HG03442 (cell line): ENCODE results near the gene PALS1.

Source experiments
- ATAC-seq: cut with Tn5 transposase; IDR thresholded peaks from one replicate; pipeline ENCODE4 v1.9.1; 2021; ENCODE audit warnings: mild to moderate bottlenecking, moderate library complexity; ENCODE audit not compliant: unreplicated experiment

PALS1 gene

DNA sequence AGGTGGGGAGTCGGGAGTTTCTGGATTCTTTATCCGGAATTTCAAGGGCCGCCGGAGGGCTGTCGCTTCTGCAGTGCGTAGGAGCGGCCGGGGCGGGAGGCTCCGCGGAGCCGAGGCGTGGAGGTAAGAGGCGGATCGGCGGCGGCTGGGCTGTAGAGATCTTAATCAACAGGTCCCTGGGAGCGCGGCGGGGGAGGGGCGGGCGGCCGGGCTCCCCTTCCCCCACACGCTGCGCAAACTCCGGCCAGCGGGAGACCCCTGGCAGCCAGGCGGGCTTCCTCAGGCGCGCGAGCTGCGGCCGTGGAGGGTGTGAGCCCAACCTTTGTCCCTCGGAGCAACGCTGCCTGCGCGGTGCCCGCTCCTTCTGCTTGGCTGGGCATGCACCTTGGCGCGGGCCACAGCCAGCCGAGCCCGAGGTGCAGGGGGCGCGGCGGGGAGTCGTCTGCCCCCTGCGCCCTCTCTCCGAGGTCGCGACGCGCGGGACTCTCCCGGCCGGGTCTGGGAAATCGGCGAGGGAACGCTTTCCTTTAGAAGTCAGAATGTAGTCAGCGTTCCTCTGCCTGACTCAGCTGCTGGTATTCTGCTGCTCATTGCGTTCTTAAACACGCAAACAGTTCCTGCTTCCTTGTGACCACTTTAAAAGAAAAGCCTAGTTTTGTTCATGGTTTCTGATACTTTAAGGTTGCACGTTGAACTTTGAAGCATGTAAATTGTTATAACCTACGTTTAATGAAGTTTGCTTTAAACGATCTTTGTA is at the start of gene PALS1:
PALS1 (plus strand) TSS at position 25 of the 757 bp plus-strand sequence. CDS start 37,736 bp downstream, outside the sequence.
- ATAC-seq: peak; percentile 36

DNA sequence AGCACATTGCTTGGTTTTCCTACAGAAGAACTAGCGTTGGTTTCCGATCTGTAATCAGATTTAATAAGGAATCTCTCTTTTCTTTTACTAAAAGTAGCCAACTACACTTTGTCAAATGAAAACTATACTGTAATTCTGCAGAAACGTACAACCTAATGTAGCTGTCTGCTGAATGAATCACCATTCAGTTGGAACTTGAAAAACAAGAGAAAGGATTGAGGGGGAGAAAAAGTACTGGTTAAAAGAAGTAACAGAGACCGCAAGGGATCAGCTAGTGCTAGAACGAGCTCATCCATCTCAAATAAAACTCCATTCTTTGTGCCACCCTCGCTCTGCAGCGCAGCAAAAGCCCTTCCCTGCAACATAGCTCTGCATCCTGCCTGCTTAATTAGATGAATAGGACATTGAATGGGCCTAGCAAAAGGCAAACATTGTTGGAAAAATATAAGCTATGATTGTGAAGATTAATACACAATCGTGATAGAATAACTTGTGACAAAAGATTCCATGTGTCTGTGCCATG is 49.4 kb upstream of the PALS1 start:
- ATAC-seq: no peak

DNA sequence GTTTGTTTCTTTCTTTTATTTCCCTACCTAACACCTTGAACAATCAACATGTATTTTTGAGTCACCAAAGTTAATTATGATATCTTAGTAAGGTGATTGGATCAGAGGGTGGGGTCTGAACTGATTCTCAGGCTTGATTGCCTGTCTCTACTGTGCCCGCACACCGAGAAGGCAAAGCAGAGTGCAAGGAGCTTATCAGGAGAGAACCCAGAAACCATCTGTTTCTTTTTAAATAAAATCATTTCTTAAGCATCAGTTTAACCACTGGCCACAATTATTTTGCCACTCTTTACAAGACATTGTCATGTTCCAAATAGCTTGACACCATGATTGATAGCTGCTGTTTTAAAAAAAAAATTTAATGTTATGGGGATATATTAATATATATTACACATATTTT is 48.9 kb upstream of the PALS1 start:
- ATAC-seq: no peak

DNA sequence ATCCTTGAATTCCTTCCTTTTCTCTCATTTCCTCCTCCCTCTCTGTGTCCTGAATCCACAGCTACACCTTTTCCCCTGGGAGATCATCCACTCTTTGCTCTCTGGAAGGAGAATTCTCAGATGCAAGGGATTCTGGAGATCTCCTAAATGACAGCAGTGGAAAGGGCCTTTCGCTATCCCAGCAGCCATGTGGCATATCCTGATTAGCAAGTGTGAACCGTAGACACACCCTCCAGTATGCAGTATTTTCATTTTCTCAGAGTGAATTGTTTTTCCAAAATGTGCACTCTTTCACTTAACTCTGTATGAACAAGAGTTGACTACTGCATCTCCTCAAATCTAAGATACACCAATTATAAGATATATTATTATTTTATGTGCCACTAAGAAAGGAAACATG is 46.0 kb upstream of the PALS1 start:
- ATAC-seq: no peak

DNA sequence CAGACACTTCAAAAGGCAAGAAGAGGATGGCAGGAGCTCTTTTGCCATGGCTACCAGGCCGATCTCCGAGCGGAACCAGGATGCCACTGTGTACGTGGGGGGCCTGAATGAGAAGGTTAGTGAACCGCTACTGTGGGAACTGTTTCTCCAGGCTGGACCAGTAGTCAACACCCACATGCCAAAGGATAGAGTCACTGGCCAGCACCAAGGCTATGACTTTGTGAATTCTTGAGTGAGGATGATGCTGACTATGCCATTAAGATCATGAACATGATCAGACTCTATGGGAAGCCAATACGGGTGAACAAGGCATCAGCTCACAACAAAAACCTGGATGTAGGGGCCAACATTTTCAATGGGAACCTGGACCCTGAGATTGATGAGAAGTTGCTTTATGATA is 42.2 kb upstream of the PALS1 start:
- no peak for ATAC-seq

DNA sequence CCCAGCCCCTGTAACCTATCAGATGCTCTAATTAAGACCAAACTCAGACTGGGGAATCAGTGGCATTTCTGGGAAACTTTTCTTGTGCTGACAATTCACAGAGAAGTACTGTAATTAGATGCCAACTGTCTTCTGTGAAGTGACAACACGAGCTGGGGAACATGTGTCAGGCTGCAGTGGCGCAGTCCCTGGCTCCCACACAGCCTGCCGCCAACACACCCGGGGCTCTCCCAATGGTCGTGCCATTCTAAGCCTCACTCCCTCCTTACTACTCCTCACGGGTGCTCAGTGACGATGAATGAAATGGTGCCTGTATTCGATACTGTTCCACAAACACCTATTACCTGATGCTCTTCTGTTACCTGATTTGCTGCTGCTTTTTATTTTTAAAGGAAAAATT is 33.4 kb upstream of the PALS1 start:
- no peak for ATAC-seq

DNA sequence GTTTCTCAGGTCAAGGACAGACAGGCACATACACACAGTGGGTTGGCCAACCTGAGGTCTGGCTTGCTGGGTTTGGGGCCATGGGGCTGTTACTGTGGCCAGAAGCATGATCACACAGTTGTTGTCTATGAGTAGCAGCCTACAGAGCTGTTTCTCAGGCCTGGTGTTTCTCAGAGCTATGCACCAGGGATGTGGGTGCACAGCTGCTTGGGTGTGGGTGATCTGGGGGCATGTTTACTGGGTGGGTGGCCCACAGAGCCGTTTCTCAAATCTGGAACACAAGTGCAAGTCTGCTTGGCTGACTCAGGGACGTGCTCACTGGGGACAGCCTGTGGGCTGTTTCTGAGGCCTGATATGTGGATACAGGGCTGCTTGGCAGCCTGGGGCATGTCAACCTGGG is 23.1 kb upstream of the PALS1 start:
- no peak for ATAC-seq

DNA sequence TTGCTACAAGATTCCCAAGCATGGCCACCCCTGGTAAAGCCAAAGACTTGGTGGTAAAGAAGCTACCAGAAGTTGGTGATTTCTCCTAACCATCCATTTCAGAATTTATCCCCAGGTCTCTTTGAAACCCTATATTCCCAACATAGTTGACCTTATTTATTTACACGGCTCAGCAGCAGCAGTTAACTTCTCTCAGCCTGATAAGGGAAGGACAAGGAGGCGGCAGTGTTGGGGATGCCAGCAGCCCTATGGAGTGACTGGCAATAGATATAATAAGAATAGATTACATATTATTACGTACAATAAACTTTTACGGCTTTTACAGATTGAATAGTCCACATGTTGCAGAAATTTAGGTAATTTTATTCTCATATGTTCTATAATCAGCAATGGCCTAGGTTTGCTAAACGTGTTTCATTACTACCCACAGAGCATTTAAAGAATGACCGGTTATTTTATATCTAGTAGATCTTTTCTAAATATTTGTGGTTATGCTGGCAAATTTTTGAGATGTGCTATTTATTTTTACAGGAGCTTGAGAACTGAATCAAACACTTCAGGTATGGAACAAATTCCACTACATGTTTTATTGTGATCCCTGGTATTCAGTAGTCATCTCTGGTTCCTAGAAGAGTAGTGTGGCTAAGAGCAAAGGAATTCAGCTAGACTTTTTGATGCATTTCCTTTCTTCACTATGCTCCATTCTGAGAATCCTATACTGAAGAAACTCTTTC is 19.8 kb upstream of the PALS1 start:
- no peak for ATAC-seq

DNA sequence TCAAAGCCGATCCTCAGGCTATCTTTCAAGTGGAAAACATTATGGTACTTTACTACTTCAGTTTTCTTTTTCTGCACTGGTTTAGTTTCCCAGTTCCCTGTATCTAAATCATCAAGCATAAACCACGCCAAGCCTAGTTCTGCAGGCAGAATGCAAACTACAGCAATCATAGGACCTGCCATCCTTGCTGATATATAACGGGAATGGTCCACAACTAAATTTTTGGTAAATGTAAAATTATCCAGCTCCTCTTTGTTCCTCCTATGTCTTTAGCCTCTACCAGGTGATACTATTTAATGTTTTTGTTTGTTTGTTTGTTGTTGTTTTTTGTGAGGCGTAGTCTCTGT is 19.3 kb upstream of the PALS1 start:
- ATAC-seq: no peak

DNA sequence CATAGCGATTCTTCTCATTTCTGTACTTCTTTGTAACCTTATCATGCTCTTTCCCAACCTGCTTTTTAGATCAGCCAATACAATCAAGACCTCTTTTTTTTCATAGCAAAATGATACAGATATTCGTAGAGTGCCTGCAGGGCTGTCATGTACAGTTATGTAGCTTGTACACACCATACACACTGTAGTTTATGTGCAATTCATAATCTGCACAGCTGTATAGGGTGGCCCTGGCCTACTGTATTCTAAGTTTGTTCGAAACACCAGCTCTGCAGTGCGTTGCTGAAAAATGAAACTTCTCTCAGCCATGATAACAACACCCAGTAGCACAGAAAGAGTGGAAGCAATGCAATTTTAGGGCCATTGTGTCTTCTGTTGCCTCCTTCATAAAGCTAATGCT is 15.7 kb upstream of the PALS1 start:
- ATAC-seq: no peak

DNA sequence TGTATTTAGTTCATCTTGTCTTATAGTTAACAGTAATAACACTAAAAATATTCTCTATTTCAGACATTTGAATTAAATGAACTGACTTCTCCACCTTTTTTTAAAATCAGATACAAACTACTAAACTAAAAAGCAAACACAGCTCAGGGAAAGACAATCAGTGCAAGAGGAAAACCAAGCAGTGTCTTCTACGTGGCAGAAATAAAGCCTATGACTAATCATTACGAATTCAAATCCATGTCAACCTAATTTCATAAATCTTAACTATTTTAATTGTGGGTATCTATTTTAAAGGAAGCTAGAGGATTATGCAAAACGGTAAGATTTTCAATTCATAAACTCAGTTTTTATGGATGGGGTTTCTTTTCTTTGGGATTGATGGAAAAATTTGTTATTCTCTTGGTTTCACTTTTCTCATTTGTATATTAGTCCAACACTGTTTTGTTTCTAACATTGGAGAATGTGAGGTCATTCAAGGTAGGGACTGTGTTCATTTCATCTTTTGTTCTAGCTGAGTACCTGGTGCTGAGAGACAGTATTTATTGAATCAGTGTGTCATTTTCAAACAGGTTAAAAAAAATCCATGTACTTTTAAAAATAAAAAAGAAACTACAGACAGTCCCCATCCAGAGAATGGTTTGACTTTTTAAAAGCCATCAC is 12.8 kb upstream of the PALS1 start:
- no peak for ATAC-seq

DNA sequence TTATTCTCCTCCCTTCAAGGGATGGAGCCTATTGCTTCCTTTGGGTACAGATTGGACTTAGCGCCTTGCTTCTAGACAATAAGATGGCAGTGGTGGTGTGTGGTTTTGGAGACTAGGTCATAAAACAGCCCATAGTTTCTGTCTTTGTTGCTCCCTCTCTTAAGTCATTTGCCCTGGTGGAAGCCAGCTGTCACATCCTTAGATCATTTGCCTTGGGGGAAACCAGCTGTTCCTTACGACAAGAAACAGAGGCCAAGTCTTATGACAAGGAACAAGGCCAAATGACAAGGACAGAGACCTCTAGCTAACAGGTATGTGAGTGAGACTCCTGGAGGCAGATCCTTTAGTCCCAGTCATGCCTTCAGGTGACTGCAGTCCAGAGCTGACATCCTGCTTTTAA is 9.2 kb upstream of the PALS1 start:
- ATAC-seq: no peak

DNA sequence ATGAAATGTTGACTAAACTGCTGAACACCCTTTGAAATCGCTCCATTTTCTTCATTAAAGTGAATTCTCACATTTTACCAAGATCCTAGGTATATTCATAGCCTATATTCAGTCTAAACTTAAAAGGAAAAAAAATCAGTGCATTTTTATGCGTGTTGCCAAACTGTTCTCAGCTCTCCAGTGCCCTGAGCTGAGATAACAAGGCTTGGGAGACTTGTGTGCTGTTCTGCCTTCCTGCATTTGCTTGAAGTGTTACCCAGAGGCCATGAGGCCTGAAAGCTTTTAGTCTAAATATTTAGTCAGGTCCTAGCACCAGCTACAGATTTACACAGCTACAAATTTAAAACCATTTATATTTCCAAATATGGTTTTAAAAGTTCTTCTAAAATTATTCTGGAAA is 8.6 kb upstream of the PALS1 start:
- no peak for ATAC-seq

DNA sequence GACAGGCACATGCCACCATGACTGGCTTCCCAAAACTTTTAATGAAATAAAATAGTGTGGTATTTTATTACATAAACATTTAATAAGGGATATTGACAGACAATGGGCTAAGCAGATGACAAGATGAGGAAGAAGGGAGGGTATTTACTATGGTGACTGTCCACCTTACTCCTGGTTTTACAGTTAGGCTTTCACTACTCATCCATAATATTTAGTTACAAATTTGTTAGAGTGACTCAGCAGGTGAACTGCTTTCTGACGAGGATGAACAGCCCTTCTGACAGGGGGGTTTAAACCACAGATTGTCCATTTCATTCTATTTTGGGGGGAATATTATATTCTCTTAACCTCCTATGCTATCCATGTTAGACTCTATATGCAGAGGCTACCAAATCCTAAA is 3.6 kb upstream of the PALS1 start:
- ATAC-seq: no peak

DNA sequence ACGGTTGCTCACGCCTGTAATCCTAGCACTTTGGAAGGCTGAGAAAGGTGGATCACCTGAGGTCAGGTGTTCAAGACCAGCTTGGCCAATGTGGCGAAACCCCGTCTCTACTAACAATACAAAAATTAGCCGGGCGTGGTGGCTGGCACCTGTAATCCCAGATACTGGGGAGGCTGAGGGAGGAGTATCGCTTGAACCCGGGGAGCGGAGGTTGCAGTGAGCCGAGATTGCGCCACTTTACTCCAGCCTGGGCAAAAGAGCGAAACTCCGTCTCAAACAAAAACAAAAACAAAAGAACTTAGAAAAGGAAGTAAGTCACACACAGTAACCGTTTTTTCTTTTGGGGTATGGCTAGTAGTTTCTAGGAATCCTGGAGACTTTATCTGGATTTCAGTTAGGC is 1.7 kb upstream of the PALS1 start:
- no peak for ATAC-seq

DNA sequence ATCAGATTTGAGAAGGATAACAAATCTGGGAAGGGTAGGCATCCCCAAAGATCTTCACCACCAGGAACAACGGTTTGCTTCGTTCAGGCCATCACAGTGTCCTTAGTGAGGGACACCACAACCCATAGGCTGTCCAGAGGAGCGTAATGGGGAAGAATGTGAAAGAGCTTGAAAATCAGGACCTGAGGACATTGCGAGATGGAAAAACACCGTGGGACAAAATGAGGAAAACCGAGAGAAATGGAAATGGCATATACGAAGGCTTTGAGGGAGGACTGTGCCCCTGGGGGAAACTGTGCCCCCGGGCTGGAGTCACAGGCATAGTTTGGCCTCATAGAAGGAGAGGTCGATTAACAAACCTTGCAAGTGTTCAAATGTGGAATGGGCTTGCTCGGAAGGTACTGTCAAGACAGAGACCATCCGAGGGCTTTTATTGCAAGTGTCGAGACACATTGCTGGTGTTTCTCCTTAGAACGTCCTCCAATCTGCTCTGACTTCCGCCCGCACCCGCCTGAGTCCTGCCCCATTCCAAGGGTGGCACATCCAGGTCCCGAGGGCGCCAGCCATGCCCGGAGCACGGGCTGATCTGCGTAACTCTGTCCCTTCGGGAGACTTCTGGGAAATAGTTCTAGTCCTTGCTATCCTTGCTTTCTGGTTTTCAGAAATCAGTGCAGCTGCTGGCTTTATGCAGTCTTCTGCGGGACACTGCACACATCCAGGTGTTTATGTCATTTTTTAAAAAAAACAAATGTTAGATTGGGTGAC is 885 bp upstream of the PALS1 start:
- ATAC-seq: peak; percentile 1

DNA sequence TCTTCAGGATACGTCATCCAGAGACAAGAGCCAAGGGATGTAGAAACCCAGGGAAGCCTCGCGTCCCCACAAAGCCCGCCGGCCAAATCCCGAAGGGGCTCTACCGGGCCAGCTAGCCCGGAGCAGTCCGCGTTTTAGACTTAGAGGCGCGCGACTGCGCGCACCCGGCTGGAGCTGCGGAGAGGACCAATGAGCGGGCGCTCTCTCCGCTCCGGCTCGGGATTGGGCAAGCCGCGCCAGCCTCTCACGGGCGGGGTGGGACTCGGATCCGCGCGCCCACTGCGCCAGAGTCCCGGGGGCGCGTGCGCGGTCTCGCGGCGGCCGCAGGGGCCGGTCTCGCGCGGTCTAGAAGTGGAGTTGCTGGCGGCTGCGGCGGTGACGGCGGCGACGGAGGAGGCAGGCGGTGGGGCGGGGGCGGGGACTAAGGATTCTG is 241 bp upstream of the PALS1 start:
- ATAC-seq: peak; percentile 88

DNA sequence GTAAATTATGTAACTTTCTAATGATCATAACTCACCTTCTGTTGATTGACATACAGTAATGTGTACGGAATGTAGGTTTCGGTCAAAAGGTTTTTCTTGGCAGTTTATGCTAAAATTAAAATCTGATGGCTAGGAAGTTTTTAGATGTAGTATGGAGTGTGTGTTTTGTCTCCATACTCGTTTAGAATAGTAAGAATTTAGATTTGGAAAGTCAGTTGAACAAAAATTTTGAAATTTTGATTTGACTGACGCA is 859 bp downstream of the PALS1 start:
- no peak for ATAC-seq

DNA sequence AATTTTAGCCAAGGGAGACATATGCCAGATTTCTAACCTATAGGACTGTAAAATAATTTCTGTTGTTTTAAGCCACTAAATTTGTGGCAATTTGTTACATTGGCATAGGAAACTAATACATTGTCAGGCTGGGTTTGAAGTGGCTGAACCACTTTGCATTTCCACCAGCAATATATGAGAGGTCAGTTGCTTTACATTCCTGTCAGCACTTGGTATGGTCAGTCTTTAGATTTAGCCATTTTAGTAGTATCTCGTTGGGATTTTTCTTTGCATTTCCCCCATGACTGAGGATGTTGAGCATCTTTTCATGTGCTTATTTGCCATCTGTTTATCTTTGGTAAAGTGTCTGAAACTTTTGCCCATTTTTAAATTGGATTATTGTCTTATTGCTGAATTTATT is 3.9 kb downstream of the PALS1 start:
- no peak for ATAC-seq

DNA sequence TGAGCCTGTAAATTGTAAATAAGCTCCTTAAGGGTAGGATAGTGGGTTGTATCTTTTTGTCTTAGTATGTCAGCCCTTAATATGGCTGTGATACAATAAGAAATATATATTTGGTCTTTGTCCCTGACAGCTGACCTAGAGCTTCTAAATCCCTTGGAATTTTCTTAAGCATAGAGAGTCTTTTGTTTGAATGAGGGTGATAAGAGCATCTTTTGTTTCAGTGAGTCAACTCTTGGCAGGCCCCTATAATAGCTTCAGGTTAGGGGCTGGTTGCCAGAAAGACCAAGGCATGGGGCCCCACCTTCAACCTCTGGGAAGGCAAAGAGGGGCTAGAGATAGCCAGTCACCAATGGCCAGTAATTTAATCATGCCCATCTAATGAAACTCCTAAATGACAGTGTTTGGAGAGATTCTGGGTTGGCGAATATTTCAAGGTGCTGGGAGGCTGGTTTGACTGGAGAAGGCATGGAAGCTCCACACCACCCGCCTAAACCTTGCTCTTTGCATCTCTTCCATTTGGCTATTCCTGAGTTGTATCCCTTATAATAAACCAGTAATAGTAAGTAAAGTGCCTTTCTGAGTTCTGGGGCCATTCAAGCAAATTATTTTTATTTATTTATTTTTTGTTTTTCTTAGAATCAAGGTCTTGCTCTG is 10.5 kb downstream of the PALS1 start:
- ATAC-seq: no peak

DNA sequence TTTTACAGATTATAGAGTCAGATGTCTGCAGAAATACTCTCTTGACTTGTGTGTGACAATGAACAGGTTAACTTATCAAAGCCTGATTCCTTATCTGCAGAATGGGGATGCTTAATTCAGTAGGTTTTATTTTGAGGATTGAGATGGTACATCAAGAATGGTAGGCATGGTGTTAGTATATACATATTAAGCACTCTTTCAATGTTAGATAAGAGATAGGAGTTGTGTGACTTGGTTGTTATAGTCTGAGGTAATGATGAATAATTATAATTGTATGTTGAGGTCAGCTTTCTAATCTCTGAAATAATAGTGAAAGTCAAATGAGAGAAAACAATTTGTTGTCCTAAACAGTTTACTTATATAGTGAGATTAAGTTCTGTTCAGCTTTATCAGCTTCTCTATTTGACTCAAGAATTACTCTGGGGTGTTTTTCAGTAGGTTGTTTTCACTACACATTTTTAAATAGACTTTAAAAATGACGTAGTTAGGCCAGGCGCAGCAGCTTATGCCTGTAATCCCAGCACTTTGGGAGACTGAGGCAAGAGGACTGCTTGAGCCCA is 11.9 kb downstream of the PALS1 start:
- peak; percentile 45 for ATAC-seq
